PC-9 (cell line): Measurements from ENCODE around the gene FBN3. TPM values are rescaled to one million over a fixed set of nuclear protein-coding genes. Genes with fewer than 3 reads are reported as not detected.

ENCODE experiments used
- BruUV-seq: library from RNA; stranded (reverse); fragments of 400-500 nt; replicated peaks from 2 replicates; lab custom pipeline; 2021; lab: Mats Ljungman, UMichigan
- CTCF ChIA-PET: fragments of 300-600 bp; sonication (Branson Sonifier 250); formaldehyde crosslinking; loops from one replicate; lab custom pipeline; 2022; ENCODE audit warnings: antibody characterized with exemption; lab: Charles Lee
- POLR2A ChIA-PET: fragments of 300-600 bp; sonication (Branson Sonifier 250); formaldehyde crosslinking; loops from one replicate; lab custom pipeline; 2022; ENCODE audit warnings: antibody characterized with exemption; ENCODE audit not compliant: unreplicated experiment; lab: Charles Lee
- DNase-seq, 2 experiments: peaks; one replicate each; pipeline versions ENCODE4 v3.0.0 to v3.0.0-alpha.2; 2015 to 2022; ENCODE audit warnings: mixed read lengths in 1 of 2
- H2AFZ ChIP-seq: fragments of 200-600 bp; sonication (generic); 2 replicates; pipeline ENCODE4 v1.8.1; 2017; ENCODE audit warnings: antibody characterized with exemption
- H3F3A ChIP-seq: fragments of 200-600 bp; sonication (generic); 2 replicates; pipeline ENCODE4 v1.8.1; 2017; ENCODE audit warnings: antibody characterized with exemption, mild to moderate bottlenecking, low read depth; ENCODE audit not compliant: insufficient read depth
- H3K27ac ChIP-seq: fragments of 200-600 bp; sonication (generic); 2 replicates; pipeline ENCODE4 v1.6.1; 2016; ENCODE audit warnings: mixed run types
- H3K27me3 ChIP-seq: fragments of 200-600 bp; sonication (generic); 2 replicates; pipeline ENCODE4 v1.6.1; 2016; ENCODE audit warnings: low read depth, mixed run types; ENCODE audit not compliant: insufficient read depth
- H3K36me3 ChIP-seq: fragments of 200-600 bp; sonication (generic); 2 replicates; pipeline ENCODE4 v1.6.1; 2016; ENCODE audit warnings: low read depth, mixed run types
- H3K4me1 ChIP-seq: fragments of 200-600 bp; sonication (generic); replicated peaks from 2 replicates; pipeline ENCODE4 v1.6.1; 2016; ENCODE audit warnings: mixed run types; ENCODE audit not compliant: insufficient read depth
- H3K4me2 ChIP-seq: fragments of 200-600 bp; sonication (generic); 2 replicates; pipeline ENCODE4 v1.6.1; 2017; ENCODE audit warnings: mixed run types
- H3K4me3 ChIP-seq: fragments of 200-600 bp; sonication (generic); 2 replicates; pipeline ENCODE4 v1.6.1; 2016; ENCODE audit warnings: mixed run types
- H3K79me2 ChIP-seq: fragments of 200-600 bp; sonication (generic); 2 replicates; pipeline ENCODE4 v1.6.1; 2017; ENCODE audit warnings: low read depth, mixed run types
- H3K9me2 ChIP-seq: fragments of 200-600 bp; sonication (generic); 2 replicates; pipeline ENCODE4 v1.8.1; 2017; ENCODE audit warnings: mild to moderate bottlenecking; ENCODE audit not compliant: insufficient read depth
- H3K9me3 ChIP-seq: fragments of 200-600 bp; sonication (generic); 2 replicates; pipeline ENCODE4 v1.8.1; 2016; ENCODE audit warnings: low read depth; ENCODE audit not compliant: insufficient read depth
- H4K20me1 ChIP-seq: fragments of 200-600 bp; sonication (generic); 2 replicates; pipeline ENCODE4 v1.8.1; 2017; ENCODE audit not compliant: insufficient read depth
- EZH2 ChIP-seq: fragments of 200-600 bp; sonication (generic); IDR thresholded peaks from 2 replicates; pipeline ENCODE4 v1.8.0; 2017; ENCODE audit warnings: antibody characterized with exemption, low read depth
- intact Hi-C: fragments of 100-400 bp; cut with micrococcal nuclease; formaldehyde crosslinking; loops from one replicate; pipeline ENCODE4 v1.10.0; 2022; ENCODE audit not compliant: unreplicated experiment
- total RNA-seq: library from RNA; stranded (reverse); gene quantifications from 2 replicates; pipeline ENCODE4 v1.2.3, GENCODE V29; 2021
- TF ChIP-seq, protein P1 (sequence below): fragments of 200-600 bp; sonication (generic); conservative IDR thresholded peaks from 2 replicates; pipeline ENCODE4 v1.6.1; 2017; ENCODE audit warnings: mixed run types, antibody characterized with exemption, mild to moderate bottlenecking, moderate library complexity

Gene FBN3
- total RNA-seq, 1 experiment from 2014 or later, result not detected

DNA sequence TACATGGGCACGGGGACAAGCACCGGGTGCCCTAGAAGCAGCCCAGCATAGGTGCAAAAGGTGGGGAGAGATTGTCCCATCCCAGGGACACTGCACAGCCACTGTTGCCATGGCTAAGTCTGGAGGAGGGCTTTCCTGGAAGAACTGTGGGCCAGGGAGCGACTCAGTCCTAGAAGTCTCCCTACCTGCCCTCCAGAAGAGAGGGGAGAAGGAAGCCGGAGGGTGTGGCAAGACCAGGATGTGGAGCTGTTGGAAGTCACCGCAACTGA is 2.3 kb upstream of the FBN3 start:
- no TSS peak for BruUV-seq
- no peaks in the 10 kb centered on the region for H3K79me2 ChIP-seq
- no peaks in the 10 kb centered on the region for H3K9me2 ChIP-seq
- intact Hi-C loops, result no loop called here
- CTCF ChIA-PET, result no interaction called here
- peaks cover 43% of the 10 kb centered on the region for H3K27me3 ChIP-seq
- H3F3A ChIP-seq, result peaks cover 16% of the 10 kb centered on the region; the same call in 1 of the 2 replicates
- no peaks in the 10 kb centered on the region for H4K20me1 ChIP-seq
- H3K4me2 ChIP-seq, result peak overlapping the region; percentile 43
- POLR2A ChIA-PET, result no interaction called here
- H3K4me1 ChIP-seq, result peaks cover 37% of the 10 kb centered on the region
- DNase-seq, result no peak
- TF ChIP-seq, protein P1, sequence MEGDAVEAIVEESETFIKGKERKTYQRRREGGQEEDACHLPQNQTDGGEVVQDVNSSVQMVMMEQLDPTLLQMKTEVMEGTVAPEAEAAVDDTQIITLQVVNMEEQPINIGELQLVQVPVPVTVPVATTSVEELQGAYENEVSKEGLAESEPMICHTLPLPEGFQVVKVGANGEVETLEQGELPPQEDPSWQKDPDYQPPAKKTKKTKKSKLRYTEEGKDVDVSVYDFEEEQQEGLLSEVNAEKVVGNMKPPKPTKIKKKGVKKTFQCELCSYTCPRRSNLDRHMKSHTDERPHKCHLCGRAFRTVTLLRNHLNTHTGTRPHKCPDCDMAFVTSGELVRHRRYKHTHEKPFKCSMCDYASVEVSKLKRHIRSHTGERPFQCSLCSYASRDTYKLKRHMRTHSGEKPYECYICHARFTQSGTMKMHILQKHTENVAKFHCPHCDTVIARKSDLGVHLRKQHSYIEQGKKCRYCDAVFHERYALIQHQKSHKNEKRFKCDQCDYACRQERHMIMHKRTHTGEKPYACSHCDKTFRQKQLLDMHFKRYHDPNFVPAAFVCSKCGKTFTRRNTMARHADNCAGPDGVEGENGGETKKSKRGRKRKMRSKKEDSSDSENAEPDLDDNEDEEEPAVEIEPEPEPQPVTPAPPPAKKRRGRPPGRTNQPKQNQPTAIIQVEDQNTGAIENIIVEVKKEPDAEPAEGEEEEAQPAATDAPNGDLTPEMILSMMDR, result no peak
- no peak for TF ChIP-seq EZH2
- H2AFZ ChIP-seq, result no peak overlapping the region
- H3K36me3 ChIP-seq, result no peaks in the 10 kb centered on the region
- H3K4me3 ChIP-seq, result no peak overlapping the region
- no peaks in the 10 kb centered on the region for H3K9me3 ChIP-seq
- H3K27ac ChIP-seq, result no peak overlapping the region

DNA sequence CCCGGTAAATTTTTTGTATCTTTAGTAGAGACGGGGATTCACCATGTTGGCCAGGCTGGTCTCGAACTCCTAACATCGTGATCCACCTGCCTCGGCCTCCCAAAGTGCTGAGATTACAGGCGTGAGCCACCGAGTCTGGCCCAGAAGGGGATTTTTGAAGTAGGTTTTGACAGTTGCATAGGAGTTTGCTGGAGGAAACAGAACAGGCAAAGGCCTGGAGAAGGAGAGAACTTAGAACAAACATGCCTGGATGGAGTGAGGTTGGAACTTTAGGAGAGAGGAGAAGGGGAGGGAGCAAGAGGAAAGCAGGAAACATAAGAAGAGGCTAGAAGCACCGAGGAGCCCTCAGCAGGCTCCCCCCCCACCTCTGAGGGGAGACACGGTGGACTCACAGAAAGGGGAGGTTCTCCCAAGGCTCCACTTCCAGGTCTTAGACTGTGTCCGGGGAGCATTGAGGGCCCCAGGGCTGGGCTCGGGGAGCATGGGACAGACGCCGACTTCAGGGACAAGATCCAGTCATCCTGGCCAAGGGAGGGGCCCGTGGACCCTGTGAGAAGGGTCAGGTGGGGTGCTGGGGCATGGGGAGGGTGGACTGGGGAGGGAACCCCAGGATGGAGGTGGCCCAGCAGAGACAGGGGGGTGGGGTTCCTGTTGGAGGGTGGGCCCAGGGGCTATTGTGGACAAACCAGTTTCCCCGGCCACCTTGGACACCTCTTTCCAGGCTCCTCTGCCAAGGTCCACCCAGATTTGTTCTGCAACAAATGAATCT is 1.8 kb upstream of the FBN3 start:
- H3K36me3 ChIP-seq, result no peaks in the 10 kb centered on the region
- H3K27me3 ChIP-seq, result peaks cover 48% of the 10 kb centered on the region
- H3K9me3 ChIP-seq, result no peaks in the 10 kb centered on the region
- DNase-seq, result no peak
- H3K9me2 ChIP-seq, result no peaks in the 10 kb centered on the region
- BruUV-seq, result no TSS peak
- peaks cover 15% of the 10 kb centered on the region; the same call in 1 of the 2 replicates for H3F3A ChIP-seq
- ChIA-PET CTCF (no interaction called here), POLR2A (no interaction called here)
- H3K79me2 ChIP-seq, result no peaks in the 10 kb centered on the region
- peaks cover 37% of the 10 kb centered on the region for H3K4me1 ChIP-seq
- H4K20me1 ChIP-seq, result no peaks in the 10 kb centered on the region
- H3K27ac ChIP-seq, result no peak overlapping the region
- intact Hi-C loops, result no loop called here
- no peak overlapping the region for H3K4me3 ChIP-seq
- H3K4me2 ChIP-seq, result peak overlapping the region; percentile 43
- H2AFZ ChIP-seq, result no peak overlapping the region
- TF ChIP-seq, protein P1, result no peak
- no peak for TF ChIP-seq EZH2

DNA sequence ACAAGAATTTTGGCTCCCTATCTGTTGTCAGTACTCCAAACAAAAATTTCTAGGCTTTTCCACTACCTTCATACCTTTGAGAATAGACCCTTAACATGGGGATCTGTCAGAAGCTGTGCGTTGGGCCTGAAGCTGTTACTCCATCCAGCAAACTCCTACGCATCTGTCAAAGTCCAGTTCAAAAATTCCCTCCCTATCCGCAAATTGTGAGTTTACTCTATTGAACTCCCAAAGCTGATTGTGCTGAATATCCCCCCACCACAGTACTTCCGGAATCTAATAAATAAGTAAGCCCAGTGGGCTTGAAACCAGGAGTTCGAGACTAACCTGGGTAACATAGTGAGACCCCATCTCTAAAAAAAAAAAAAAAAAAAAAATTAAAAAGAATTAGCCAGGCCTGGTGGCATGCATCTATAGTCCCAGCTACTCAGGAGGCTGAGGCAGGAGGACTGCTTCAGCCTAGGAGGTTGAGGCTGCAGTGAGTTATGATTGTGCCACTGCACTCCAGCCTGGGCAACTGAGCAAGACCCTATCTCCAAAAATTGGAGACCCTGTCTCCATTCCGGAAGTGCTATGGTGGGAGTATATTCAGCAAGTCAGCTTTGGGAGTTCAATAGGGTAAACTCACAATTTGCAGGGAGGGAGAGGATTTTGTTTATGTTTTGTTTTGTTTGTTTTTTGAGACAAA is 930 bp upstream of the FBN3 start:
- intact Hi-C loops, result no loop called here
- H3K4me2 ChIP-seq, result no peak overlapping the region
- CTCF ChIA-PET, result interaction anchor here (0.6 to 0.7 kb wide), 2 partner anchors 8 to 16 kb away, joined by 3 to 4 read pairs; no protein-coding TSS in a partner anchor

More for the DNA sequence above, 930 bp upstream of the FBN3 start:
- Histone ChIP-seq H3K4me1 (peaks cover 36% of the 10 kb centered on the region), H3K9me3 (no peaks in the 10 kb centered on the region), H3K36me3 (no peaks in the 10 kb centered on the region), H3K9me2 (no peaks in the 10 kb centered on the region), H3K79me2 (no peaks in the 10 kb centered on the region), H4K20me1 (no peaks in the 10 kb centered on the region), H2AFZ (no peak overlapping the region), H3K27me3 (peaks cover 54% of the 10 kb centered on the region), H3K27ac (no peak overlapping the region), H3K4me3 (no peak overlapping the region), H3F3A (peaks cover 10% of the 10 kb centered on the region; the same call in 1 of the 2 replicates)
- POLR2A ChIA-PET, result interaction anchor here (0.7 kb wide), 1 partner anchor 532 kb away, joined by 8 read pairs; no protein-coding TSS in a partner anchor
- DNase-seq, result no peak
- BruUV-seq, result no TSS peak
- no peak for TF ChIP-seq EZH2
- TF ChIP-seq, protein P1, result no peak
